Sigmoid colon (tissue), 7 donors: ENCODE results near the gene RPL7A. TPM values are rescaled to one million over a fixed set of nuclear protein-coding genes. Genes with fewer than 3 reads are reported as not detected.
"Not testable (repeated sequence)": the region's sequence is repeated elsewhere in the genome, so short reads cannot be mapped to it uniquely, and the experiment has no call there.

Source experiments
- DNase-seq: peaks from one replicate; pipeline ENCODE4 v3.0.0-alpha.2; 2019
- H3K27ac ChIP-seq, 4 donors: fragments of 200-600 bp; sonication (generic); one replicate each; pipeline ENCODE4 v1.5.1; 2016 to 2019; ENCODE audit warnings: mild to moderate bottlenecking in 1 of 4
- H3K27me3 ChIP-seq, 3 donors: fragments of 200-600 bp; sonication (generic); one replicate each; pipeline ENCODE4 v1.5.1; 2019; ENCODE audit warnings: mild to moderate bottlenecking in 1 of 3
- H3K36me3 ChIP-seq, 4 donors: fragments of 200-600 bp; sonication (generic); one replicate each; pipeline ENCODE4 v1.5.1; 2016 to 2019
- H3K4me1 ChIP-seq, 4 donors: fragments of 200-600 bp; sonication (generic); one replicate each; pipeline ENCODE4 v1.5.1; 2017 to 2019
- H3K4me3 ChIP-seq, 4 donors: fragments of 200-600 bp; sonication (generic); one replicate each; pipeline ENCODE4 v1.5.1; 2017 to 2019; ENCODE audit warnings: mild to moderate bottlenecking in 2 of 4, moderate library complexity in 1 of 4
- H3K9me3 ChIP-seq, 4 donors: fragments of 200-600 bp in 3 of 4; sonication (generic) in 3 of 4; one replicate each; pipeline versions ENCODE4 v1.5.1 to v1.6.1; 2013 to 2019
- CTCF ChIP-seq, 4 experiments: fragments of 450-650 bp in 3 of 4; fragments of 200-600 bp in 1 of 4; IDR thresholded peaks; one replicate each; pipeline ENCODE4 v1.5.1; 2016 to 2019; ENCODE audit warnings: antibody characterized with exemption in 4 of 4, mild to moderate bottlenecking in 3 of 4, moderate library complexity in 2 of 4
- EP300 ChIP-seq, 4 donors: sonication (generic); formaldehyde crosslinking; IDR thresholded peaks; one replicate each; pipeline ENCODE4 v1.6.1; 2017; ENCODE audit warnings: antibody characterized with exemption in 4 of 4
- POLR2A ChIP-seq, 2 donors: fragments of 450-650 bp; IDR thresholded peaks; one replicate each; pipeline ENCODE4 v1.6.1; 2016; ENCODE audit warnings: antibody characterized with exemption in 2 of 2, mild to moderate bottlenecking in 2 of 2, moderate library complexity in 2 of 2
- POLR2AphosphoS5 ChIP-seq, 4 donors: sonication (generic); formaldehyde crosslinking; IDR thresholded peaks; one replicate each; pipeline ENCODE4 v1.6.1; 2017; ENCODE audit warnings: antibody characterized with exemption in 4 of 4
- WGBS, 2 donors: extraction: QIAGEN DNeasy Blood & Tissue Kit; methylation state at CpG; one replicate each; pipeline ENCODE4 v1.1.7; 2013; 5-methylcytosine and 5-hydroxymethylcytosine counted together
- intact Hi-C: fragments of 100-400 bp; cut with DNase I; formaldehyde crosslinking; loops from one replicate; pipeline ENCODE4 v1.15.1; 2023
- polyA plus RNA-seq, 3 donors: library from polyadenylated mRNA; stranded (reverse); fragments of 200-250 nt; gene quantifications; one replicate each; pipeline ENCODE4 v1.2.3, GENCODE V29; 2013
- total RNA-seq, 4 donors: library from RNA; depleted of rRNA; stranded (reverse); fragments of >200 nt; gene quantifications; one replicate each; pipeline ENCODE4 v1.1.0, GENCODE V29; 2016
- donor health status: healthy with polysubstance abuse.
- donor health status: Bipolar disorder and iron deficiency.
- donor health status: healthy.

RPL7A gene
- total and polyA plus RNA-seq, 7 donors: 2,027 to 4,020 (median 2,494) TPM

DNA sequence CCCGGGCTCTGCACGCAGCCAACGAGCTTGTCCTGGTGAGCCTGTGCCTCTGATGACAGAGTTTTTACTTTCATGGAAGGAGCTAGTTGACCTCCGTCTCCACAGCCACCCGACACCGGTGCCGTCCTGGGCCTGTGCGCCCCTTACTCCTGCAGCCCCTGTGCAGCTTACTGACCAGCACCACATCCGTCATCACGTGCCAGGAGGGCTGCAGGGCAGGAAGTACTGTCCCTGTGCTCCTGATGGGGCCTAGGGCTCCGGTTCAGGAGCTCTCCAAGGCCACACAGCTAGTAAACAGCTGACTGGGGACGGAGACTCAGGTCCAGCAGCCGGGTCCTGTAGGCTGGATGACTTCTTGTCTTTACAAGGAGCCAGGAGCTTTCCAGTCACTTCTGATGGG lies 38.3 kb downstream of the RPL7A start:
- WGBS, 2 donors: 88 to 90% methylated on average over 13 of the region's 13 CpGs
- intact Hi-C loops: no loop called here

GRCh38 chr9:133387680-133388079 lies 39.7 kb downstream of the RPL7A start:
- no peak for DNase-seq
- Histone ChIP-seq H3K4me3 (no peak overlapping the region), H3K27me3 (peaks cover 0 to 23% (median 8%) of the 10 kb centered on the region in 3 donors), H3K36me3 (no peaks in the 10 kb centered on the region), H3K4me1 (no peaks in the 10 kb centered on the region), H3K27ac (no peak overlapping the region), H3K9me3 (no peaks in the 10 kb centered on the region)
- intact Hi-C loops: no loop called here
- TF ChIP-seq CTCF (IDR thresholded peaks at IDR 0.05): no peak
- TF ChIP-seq EP300 (IDR thresholded peaks at IDR 0.05): no peak
- no peak for TF ChIP-seq POLR2AphosphoS5 (IDR thresholded peaks at IDR 0.05)
- no peak for TF ChIP-seq POLR2A (IDR thresholded peaks at IDR 0.05)
- whole genome bisulfite sequencing, 2 donors: 81 to 87% methylated on average over 9 of the region's 9 CpGs

More for the DNA sequence above, 38.3 kb downstream of the RPL7A start:
- H3K9me3 ChIP-seq: no peaks in the 10 kb centered on the region
- H3K4me1 ChIP-seq: no peaks in the 10 kb centered on the region
- no peak overlapping the region for H3K27ac ChIP-seq
- no peak for DNase-seq
- H3K4me3 ChIP-seq: no peak overlapping the region
- TF ChIP-seq CTCF (IDR thresholded peaks at IDR 0.05): no peak
- no peak for TF ChIP-seq POLR2A (IDR thresholded peaks at IDR 0.05)
- no peak for TF ChIP-seq POLR2AphosphoS5 (IDR thresholded peaks at IDR 0.05)
- peaks cover 0 to 17% (median 8%) of the 10 kb centered on the region in 3 donors for H3K27me3 ChIP-seq
- no peaks in the 10 kb centered on the region for H3K36me3 ChIP-seq

DNA sequence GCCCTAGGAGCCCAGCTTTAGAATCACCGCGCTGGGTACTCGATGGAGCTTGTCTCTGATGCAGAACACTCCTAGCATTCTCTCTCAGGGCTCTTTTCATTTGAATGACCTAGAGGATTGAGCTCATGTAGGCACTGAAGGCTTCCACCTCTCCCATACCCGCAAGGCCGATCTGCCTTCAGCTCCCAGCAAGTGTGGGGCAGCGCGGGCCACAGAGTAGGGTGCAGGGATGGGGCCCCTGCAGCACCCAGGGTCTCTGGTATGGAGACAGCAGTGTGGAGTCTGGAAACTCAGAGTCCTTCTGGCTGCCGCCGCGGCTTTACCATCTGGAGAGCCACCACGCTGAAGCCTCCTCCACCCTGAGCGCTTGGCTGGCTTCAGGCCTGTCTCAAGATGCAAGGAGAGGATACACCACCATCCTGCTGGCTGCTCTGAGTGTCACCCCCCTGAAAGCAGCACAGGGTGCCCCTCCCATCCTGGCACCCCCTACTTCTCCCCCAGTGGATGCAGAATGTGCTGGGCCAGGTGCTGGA lies 41.1 kb downstream of the RPL7A start:
- 95 to 98% methylated on average over 12 of the region's 12 CpGs for WGBS, 2 donors
- intact Hi-C loops: no loop called here
- no peak overlapping the region for H3K4me3 ChIP-seq
- H3K9me3 ChIP-seq: no peaks in the 10 kb centered on the region
- no peak for TF ChIP-seq POLR2AphosphoS5 (IDR thresholded peaks at IDR 0.05)
- no peak for TF ChIP-seq EP300 (IDR thresholded peaks at IDR 0.05)
- TF ChIP-seq CTCF (IDR thresholded peaks at IDR 0.05): no peak
- TF ChIP-seq POLR2A (IDR thresholded peaks at IDR 0.05): no peak
- peaks cover 0 to 37% (median 14%) of the 10 kb centered on the region in 3 donors for H3K27me3 ChIP-seq
- H3K4me1 ChIP-seq: no peaks in the 10 kb centered on the region
- no peak for DNase-seq
- H3K36me3 ChIP-seq: no peaks in the 10 kb centered on the region
- H3K27ac ChIP-seq: no peak overlapping the region

GRCh38 chr9:133389562-133389961 lies 41.5 kb downstream of the RPL7A start:
- 89 to 90% methylated on average over 13 of the region's 13 CpGs for WGBS, 2 donors
- H3K27ac ChIP-seq: no peak overlapping the region
- H3K27me3 ChIP-seq: peaks cover 0 to 42% (median 15%) of the 10 kb centered on the region in 3 donors
- intact Hi-C loops: no loop called here
- TF ChIP-seq POLR2A (IDR thresholded peaks at IDR 0.05) (no peak), POLR2AphosphoS5 (IDR thresholded peaks at IDR 0.05) (no peak), CTCF (IDR thresholded peaks at IDR 0.05) (no peak)
- no peaks in the 10 kb centered on the region for H3K9me3 ChIP-seq
- no peak overlapping the region for H3K4me3 ChIP-seq
- H3K4me1 ChIP-seq: no peaks in the 10 kb centered on the region
- H3K36me3 ChIP-seq: no peaks in the 10 kb centered on the region
- DNase-seq: no peak

- TF ChIP-seq POLR2A (IDR thresholded peaks at IDR 0.05) (no peak), CTCF (IDR thresholded peaks at IDR 0.05) (no peak), POLR2AphosphoS5 (IDR thresholded peaks at IDR 0.05) (no peak), EP300 (IDR thresholded peaks at IDR 0.05) (no peak)
- intact Hi-C loops: no loop called here
- no peak overlapping the region for H3K4me3 ChIP-seq
- H3K4me1 ChIP-seq: no peaks in the 10 kb centered on the region
- H3K27me3 ChIP-seq: peaks cover 0 to 50% (median 19%) of the 10 kb centered on the region in 3 donors
- no peak overlapping the region for H3K27ac ChIP-seq
- WGBS, 2 donors: 85 to 87% methylated on average over 7 of the region's 7 CpGs
- DNase-seq: no peak
- no peaks in the 10 kb centered on the region for H3K36me3 ChIP-seq
- H3K9me3 ChIP-seq: no peaks in the 10 kb centered on the region
Observed at GRCh38 chr9:133390713-133391112, 42.7 kb downstream of the RPL7A start.

DNA sequence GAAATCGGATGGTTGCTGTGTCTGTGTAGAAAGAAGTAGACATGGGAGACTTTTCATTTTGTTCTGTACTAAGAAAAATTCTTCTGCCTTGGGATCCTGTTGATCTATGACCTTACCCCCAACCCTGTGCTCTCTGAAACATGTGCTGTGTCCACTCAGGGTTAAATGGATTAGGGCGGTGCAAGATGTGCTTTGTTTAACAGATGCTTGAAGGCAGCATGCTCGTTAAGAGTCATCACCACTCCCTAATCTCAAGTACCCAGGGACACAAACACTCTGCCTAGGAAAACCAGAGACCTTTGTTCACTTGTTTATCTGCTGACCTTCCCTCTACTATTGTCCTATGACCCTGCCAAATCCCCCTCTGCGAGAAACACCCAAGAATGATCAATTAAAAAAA lies 43.4 kb downstream of the RPL7A start:
- DNase-seq, H3K4me1 ChIP-seq, H3K27ac ChIP-seq, H3K9me3 ChIP-seq, H3K36me3 ChIP-seq, H3K4me3 ChIP-seq, intact Hi-C loops: not testable (repeated sequence)
- H3K27me3 ChIP-seq: peaks cover 0 to 56% (median 19%) of the 10 kb centered on the region in 3 donors
- WGBS, 2 donors: 23 to 70% methylated on average over 3 of the region's 4 CpGs

DNA sequence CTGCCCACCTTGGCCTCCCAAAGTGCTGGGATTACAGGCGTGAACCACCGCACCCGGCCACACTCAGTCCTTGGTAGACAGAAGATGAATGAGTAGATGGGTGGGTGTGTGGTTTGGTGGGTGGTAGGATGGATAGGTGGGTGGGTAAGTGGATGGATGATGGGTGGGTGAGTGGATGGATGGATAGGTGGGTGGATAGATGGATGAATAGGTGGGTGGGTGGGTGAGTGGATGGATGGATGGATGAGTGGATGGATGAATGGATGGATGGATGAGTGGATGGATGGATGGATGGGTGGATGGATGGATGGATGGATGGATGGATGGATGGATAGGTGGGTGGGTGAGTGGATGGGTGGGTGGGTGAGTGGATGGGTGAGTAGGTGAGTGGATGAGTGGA lies 44.3 kb downstream of the RPL7A start:
- not testable (repeated sequence) for DNase-seq
- peaks cover 0 to 59% (median 19%) of the 10 kb centered on the region in 3 donors for H3K27me3 ChIP-seq

More for the DNA sequence above, 44.3 kb downstream of the RPL7A start:
- H3K9me3 ChIP-seq, H3K27ac ChIP-seq, H3K36me3 ChIP-seq, H3K4me1 ChIP-seq, H3K4me3 ChIP-seq, intact Hi-C loops: not testable (repeated sequence)
- WGBS, 2 donors: 94 to 98% methylated on average over 3 of the region's 3 CpGs
